Stimulated activated CD4-positive, alpha-beta T cell treated with anti-CD3 and anti-CD28 coated beads, Interleukin-2, amount 100 ng/mL, for 48 hours (primary cell): ENCODE measurements around the gene MAGEA8.
"Not testable (repeated sequence)": the region's sequence is repeated elsewhere in the genome, so short reads cannot be mapped to it uniquely, and the experiment has no call there.

Experiments
- DNase-seq, 2 donors: peaks; one replicate each; pipeline ENCODE4 v3.0.0-alpha.2; 2020

Gene MAGEA8

DNA sequence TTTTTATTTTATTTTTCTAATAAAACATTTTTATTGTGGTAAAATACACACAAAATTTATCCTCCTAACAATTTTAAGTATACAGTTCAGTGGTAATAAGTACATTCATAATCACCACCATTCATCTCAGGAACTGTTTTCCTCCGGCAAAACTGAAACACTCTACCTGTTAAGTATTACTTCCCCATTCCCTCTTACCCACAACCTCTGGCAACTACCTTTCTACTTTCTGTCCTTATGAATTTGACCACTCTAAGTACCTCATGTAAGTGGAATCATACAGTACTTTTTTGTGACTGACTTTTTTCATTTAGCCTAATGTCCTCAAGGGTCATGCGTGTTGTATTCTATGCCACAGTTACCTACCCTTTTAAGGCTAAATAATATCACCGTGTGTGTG lies 27.3 kb downstream of the MAGEA8 start:
- DNase-seq = no peak

- no peak for DNase-seq
Measured at GRCh38 chrX:149908727-149909126, 27.7 kb downstream of the MAGEA8 start.

GRCh38 chrX:149909324-149910177 lies 28.6 kb downstream of the MAGEA8 start:
- no peak for DNase-seq

- DNase-seq = no peak
Measured at GRCh38 chrX:149910178-149910695, 29.3 kb downstream of the MAGEA8 start.

GRCh38 chrX:149916745-149917392 lies 35.9 kb downstream of the MAGEA8 start:
- no peak for DNase-seq

GRCh38 chrX:149923836-149924235 lies 42.9 kb downstream of the MAGEA8 start:
- DNase-seq = not testable (repeated sequence)

- DNase-seq = not testable (repeated sequence)
Measured at GRCh38 chrX:149924434-149924833, 43.5 kb downstream of the MAGEA8 start.

- not testable (repeated sequence) for DNase-seq
Measured at GRCh38 chrX:149927245-149927963, 46.4 kb downstream of the MAGEA8 start.

- DNase-seq = not testable (repeated sequence)
Measured at GRCh38 chrX:149927964-149928258, 46.9 kb downstream of the MAGEA8 start.

DNA sequence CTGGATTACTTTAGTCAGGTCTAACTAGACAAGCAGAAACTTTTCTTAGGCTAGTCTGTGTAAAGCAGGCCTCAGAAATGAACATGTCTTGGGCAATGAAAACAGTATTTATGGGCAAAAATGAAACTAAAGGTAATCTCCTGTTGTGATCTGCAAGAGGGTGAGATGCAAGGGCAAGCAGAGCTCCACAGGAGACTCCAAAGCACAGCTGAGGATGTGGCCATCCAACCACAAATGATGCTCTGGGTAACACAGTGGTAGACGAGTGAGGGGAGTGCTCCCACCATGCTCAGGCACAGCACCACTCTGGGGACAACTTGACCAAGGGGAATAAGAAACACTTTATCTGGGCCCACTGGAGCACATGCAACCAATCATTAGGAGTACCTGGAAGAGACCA lies 47.7 kb downstream of the MAGEA8 start:
- DNase-seq = not testable (repeated sequence)

- not testable (repeated sequence) for DNase-seq
Measured at GRCh38 chrX:149929400-149929799, 48.4 kb downstream of the MAGEA8 start, which contains the start of gene HSFX4. TSS of gene HSFX4 (plus strand) at chrX:149929573. CDS start at chrX:149929645, 72 bp downstream.

DNA sequence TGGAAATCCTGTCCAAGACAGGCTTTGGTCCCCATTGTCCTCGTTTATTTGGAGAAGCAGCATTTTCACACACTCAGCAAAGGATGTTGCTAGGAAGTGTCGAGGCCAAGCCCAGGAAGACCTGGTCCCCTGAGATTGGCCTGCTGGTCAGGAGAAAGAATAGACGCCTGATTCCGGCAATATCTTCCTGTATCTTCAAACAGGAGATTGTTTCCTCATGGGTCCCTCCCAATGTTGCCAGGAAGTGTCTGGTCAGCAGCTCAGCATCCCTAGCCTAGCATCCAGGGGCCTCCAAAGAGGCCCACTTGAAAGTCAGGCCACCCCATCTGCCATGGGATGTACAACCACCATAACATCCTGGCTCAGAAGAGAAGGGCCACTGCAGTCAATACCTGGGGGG lies 50.4 kb downstream of the MAGEA8 start:
- not testable (repeated sequence) for DNase-seq

DNA sequence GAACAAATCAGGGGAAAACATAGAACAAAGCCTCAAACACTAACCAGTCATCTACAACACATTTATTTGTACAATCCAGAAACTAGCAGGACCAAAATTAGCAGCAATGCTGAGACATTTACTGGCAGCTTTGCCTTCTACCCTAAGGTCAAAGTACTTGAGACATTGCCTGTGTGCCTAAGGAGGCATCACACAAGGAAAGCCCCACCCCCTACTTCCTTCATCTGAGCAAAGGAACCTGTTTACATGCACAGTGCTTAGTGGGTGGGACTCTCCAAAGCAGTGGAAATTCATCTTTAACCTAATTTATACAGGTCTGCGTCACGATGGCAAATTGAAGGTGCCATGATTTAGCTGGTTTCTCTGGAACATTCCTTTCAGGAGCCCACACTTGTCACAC lies 51.2 kb downstream of the MAGEA8 start:
- not testable (repeated sequence) for DNase-seq

- DNase-seq = not testable (repeated sequence)
Measured at GRCh38 chrX:149932970-149933369, 52.0 kb downstream of the MAGEA8 start.

- not testable (repeated sequence) for DNase-seq
Measured at GRCh38 chrX:149933547-149933946, 52.6 kb downstream of the MAGEA8 start.
